ENCODE data around the gene CARMIL1. TPM values are rescaled to one million over a fixed set of nuclear protein-coding genes. Genes with fewer than 3 reads are reported as not detected.

The CARMIL1 gene
- total RNA-seq, 1 donor from 2014 or later: 15.7 TPM

GRCh38 chr6:25454136-25454535 is 175.0 kb downstream of the CARMIL1 start:
- Mint-ChIP-seq H3K36me3 (no peaks in the 10 kb centered on the region), H3K4me1 (peaks cover 22% of the 10 kb centered on the region), H3K9me3 (no peaks in the 10 kb centered on the region), H3K4me3 (no peak overlapping the region), H3K27me3 (ENCODE audit: low read depth) (no peaks in the 10 kb centered on the region), H3K27ac (no peak overlapping the region)
- TF ChIP-seq CTCF (IDR thresholded peaks at IDR 0.05; ENCODE audit: unreplicated experiment): no peak
- DNase-seq (ENCODE audit: low spot score in 2 of 2, unreplicated experiment in 2 of 2): no peak

GRCh38 chr6:25456249-25457040 is 177.3 kb downstream of the CARMIL1 start:
- Mint-ChIP-seq H3K4me3 (no peak overlapping the region), H3K4me1 (peaks cover 10% of the 10 kb centered on the region), H3K27ac (no peak overlapping the region), H3K27me3 (ENCODE audit: low read depth) (no peaks in the 10 kb centered on the region), H3K36me3 (no peaks in the 10 kb centered on the region), H3K9me3 (no peaks in the 10 kb centered on the region)
- TF ChIP-seq CTCF (IDR thresholded peaks at IDR 0.05; ENCODE audit: unreplicated experiment): no peak
- no peak for DNase-seq (ENCODE audit: low spot score in 2 of 2, unreplicated experiment in 2 of 2)

GRCh38 chr6:25457516-25457915 is 178.3 kb downstream of the CARMIL1 start:
- DNase-seq (ENCODE audit: low spot score in 2 of 2, unreplicated experiment in 2 of 2): no peak
- H3K27ac Mint-ChIP-seq: no peak overlapping the region
- H3K4me3 Mint-ChIP-seq: no peak overlapping the region
- no peaks in the 10 kb centered on the region for H3K36me3 Mint-ChIP-seq
- H3K4me1 Mint-ChIP-seq: peaks cover 7% of the 10 kb centered on the region
- no peaks in the 10 kb centered on the region for H3K9me3 Mint-ChIP-seq
- no peak for TF ChIP-seq CTCF (IDR thresholded peaks at IDR 0.05; ENCODE audit: unreplicated experiment)
- no peaks in the 10 kb centered on the region for H3K27me3 Mint-ChIP-seq (ENCODE audit: low read depth)

- Mint-ChIP-seq H3K4me3 (no peak overlapping the region), H3K27me3 (ENCODE audit: low read depth) (no peaks in the 10 kb centered on the region), H3K36me3 (peaks cover 3% of the 10 kb centered on the region), H3K4me1 (peaks cover 7% of the 10 kb centered on the region), H3K9me3 (no peaks in the 10 kb centered on the region), H3K27ac (no peak overlapping the region)
- no peak for TF ChIP-seq CTCF (IDR thresholded peaks at IDR 0.05; ENCODE audit: unreplicated experiment)
- DNase-seq (ENCODE audit: low spot score in 2 of 2, unreplicated experiment in 2 of 2): no peak
Observed at GRCh38 chr6:25458485-25458884, 179.3 kb downstream of the CARMIL1 start.

GRCh38 chr6:25462235-25462897 is 183.2 kb downstream of the CARMIL1 start:
- no peak overlapping the region for H3K4me3 Mint-ChIP-seq
- H3K27ac Mint-ChIP-seq: no peak overlapping the region

More at GRCh38 chr6:25462235-25462897, 183.2 kb downstream of the CARMIL1 start:
- H3K36me3 Mint-ChIP-seq: peaks cover 3% of the 10 kb centered on the region
- TF ChIP-seq CTCF (IDR thresholded peaks at IDR 0.05; ENCODE audit: unreplicated experiment): no peak
- H3K9me3 Mint-ChIP-seq: no peaks in the 10 kb centered on the region
- H3K27me3 Mint-ChIP-seq (ENCODE audit: low read depth): no peaks in the 10 kb centered on the region
- H3K4me1 Mint-ChIP-seq: peaks cover 13% of the 10 kb centered on the region
- DNase-seq (ENCODE audit: low spot score in 2 of 2, unreplicated experiment in 2 of 2): no peak

Measured in mesothelial cell of epicardium (in vitro differentiated cells).